GM18519 (cell line): Measurements from ENCODE around the gene CHRNA4.

Experiments used
- ATAC-seq: cut with Tn5 transposase; IDR thresholded peaks from one replicate; pipeline ENCODE4 v1.9.1; 2021; ENCODE audit warnings: mild to moderate bottlenecking, moderate library complexity; ENCODE audit not compliant: unreplicated experiment, low FRiP score

Gene CHRNA4

GRCh38 chr20:63297371-63297781 is 63.8 kb downstream of the CHRNA4 start:
- ATAC-seq = no peak

DNA sequence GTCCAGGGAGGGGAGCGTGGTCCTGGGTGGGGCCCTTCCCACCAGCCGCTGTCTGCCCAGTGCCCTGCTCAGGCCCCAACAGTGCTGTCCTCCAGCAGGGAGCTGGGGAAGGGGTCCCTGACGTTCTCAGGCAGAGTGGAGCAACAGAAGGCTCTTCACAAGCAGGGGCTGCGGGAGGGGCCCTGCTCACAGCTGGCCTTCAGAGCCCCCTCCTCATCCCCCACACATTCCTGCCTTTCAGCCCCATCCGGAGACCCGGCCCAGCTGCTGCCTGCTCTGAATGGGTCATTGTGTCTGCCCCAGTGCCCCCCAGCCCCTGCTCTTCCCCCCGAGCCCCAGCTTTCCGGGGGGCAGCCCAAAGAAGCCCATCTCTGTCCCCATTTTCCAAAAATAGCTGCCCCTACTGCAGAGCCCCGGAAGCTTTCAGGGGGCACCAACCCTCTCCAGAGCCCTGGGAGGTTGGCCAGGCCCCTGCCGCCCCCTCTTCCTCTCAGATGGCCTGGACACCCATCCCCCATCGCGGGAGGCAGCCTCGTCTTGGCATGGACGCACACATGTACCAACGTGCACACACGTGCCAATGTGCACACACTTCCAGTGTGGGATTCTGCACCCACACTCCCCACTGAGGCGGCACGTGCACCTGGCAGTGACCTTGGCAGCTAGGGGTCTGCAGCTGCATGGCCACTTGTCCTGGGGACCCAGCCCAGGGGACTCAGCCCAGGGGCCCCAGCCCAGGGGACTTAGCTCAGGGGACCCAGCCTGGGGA is 64.4 kb downstream of the CHRNA4 start:
- no peak for ATAC-seq

DNA sequence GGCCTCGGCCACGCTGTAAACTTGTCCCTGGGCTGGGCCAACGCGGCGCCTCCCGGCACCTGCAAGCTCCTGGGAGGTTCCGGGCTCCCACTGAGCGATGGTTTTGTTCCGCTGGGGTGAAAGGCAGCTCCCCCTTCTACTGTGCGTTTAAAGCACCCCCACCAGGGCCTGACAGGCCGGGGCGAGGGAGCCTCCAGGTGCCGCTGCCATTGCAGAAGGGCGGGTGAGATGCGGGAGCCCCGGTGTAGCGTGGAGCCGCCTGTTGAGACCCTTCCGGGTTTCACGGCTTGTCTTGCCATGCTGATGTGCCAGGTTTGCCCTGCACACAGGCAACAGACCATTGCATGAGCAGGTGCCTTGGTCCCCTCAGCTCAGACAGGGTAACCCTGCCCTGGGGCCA is 65.3 kb downstream of the CHRNA4 start:
- ATAC-seq = no peak

- no peak for ATAC-seq
Measured at GRCh38 chr20:63295422-63295821, 65.7 kb downstream of the CHRNA4 start.

GRCh38 chr20:63295018-63295417 is 66.1 kb downstream of the CHRNA4 start:
- ATAC-seq = no peak

GRCh38 chr20:63294536-63294900 is 66.6 kb downstream of the CHRNA4 start:
- ATAC-seq = no peak

DNA sequence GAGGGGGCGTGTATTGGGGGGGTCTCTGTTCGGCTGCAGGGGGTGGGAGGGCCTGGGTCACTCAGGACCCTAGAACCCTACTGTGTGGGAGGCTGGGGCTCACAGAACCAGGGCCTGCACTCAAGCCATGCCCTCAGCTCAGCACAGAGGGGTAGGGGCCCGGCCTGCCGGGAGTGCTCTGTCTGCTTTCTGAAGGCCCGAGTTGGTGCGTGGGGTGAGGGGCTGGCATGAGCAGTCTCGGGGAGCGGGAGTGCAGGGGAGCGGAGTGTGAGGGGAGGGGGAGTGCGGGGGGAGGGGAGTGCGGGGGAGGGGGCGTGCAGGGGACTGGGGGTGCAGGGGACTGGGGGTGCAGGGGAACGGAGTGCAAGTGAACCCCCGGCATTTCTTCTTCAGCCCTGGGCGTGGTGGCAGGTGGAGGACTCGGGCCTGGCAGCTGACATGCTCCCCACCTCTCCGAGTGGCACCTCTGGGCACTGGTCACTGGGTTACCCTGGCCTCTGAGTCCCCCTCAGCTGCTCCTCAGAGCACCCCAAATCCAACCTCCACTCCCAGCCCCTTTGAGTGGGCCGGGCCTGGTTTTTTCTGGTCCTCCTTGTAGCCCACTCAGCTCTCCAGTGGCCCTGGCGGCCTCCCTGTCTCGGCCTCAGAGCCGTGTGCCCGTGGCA is 67.1 kb downstream of the CHRNA4 start:
- no peak for ATAC-seq

DNA sequence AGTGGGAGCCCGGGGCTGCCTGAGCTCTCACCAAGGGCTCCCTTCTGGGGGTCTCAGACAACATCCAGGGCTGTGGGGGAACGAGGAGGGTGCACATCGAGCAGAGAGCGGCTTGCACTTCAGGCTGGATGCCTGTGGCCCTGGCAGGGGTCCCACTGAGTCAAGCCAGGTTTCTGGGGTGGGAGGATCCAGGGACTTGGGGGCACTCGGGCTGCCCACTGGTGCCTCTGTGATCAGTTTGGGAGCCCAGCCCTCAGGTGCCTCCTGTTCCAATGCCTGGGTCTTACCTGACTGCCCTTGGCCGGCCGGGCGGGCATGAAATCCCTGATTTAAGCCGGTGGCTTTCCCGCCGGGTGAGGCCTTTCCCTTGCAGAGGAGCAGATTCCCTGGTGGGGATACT is 67.7 kb downstream of the CHRNA4 start:
- ATAC-seq = no peak
